CD4-positive, alpha-beta T cell treated with Interleukin-15 for 4 hours (primary cell): Measurements from ENCODE around the gene ITGBL1.
"Not testable (repeated sequence)": the region's sequence is repeated elsewhere in the genome, so short reads cannot be mapped to it uniquely, and the experiment has no call there.

Experiments
- DNase-seq: peaks from one replicate; pipeline ENCODE4 v3.0.0-alpha.2; 2020; ENCODE audit warnings: low spot score

Gene ITGBL1

GRCh38 chr13:101512650-101513049 lies 60.2 kb downstream of the ITGBL1 start:
- no peak for DNase-seq

GRCh38 chr13:101514100-101514499 lies 61.6 kb downstream of the ITGBL1 start:
- no peak for DNase-seq

GRCh38 chr13:101514695-101515275 lies 62.3 kb downstream of the ITGBL1 start:
- peak; percentile 46 for DNase-seq

- DNase-seq = peak; percentile 3
These were observed 63.0 kb downstream of the ITGBL1 start for GRCh38 chr13:101515504-101515903.

- no peak for DNase-seq
These were observed 63.8 kb downstream of the ITGBL1 start for GRCh38 chr13:101516262-101516661.

- peak; percentile 47 for DNase-seq
These were observed 68.2 kb downstream of the ITGBL1 start for GRCh38 chr13:101520672-101521071.

- DNase-seq = no peak
These were observed 68.9 kb downstream of the ITGBL1 start for GRCh38 chr13:101521371-101521770.

- DNase-seq = no peak
These were observed 70.1 kb downstream of the ITGBL1 start for GRCh38 chr13:101522607-101523006.

GRCh38 chr13:101523154-101524131 lies 71.0 kb downstream of the ITGBL1 start:
- DNase-seq = no peak

- no peak for DNase-seq
These were observed 74.7 kb downstream of the ITGBL1 start for GRCh38 chr13:101527130-101527529.

GRCh38 chr13:101529422-101529821 lies 76.9 kb downstream of the ITGBL1 start:
- DNase-seq = no peak

GRCh38 chr13:101530293-101530692 lies 77.8 kb downstream of the ITGBL1 start:
- no peak for DNase-seq

- DNase-seq = no peak
These were observed 82.8 kb downstream of the ITGBL1 start for GRCh38 chr13:101535192-101535746.

GRCh38 chr13:101536079-101536478 lies 83.6 kb downstream of the ITGBL1 start:
- DNase-seq = no peak

GRCh38 chr13:101544544-101544943 lies 92.1 kb downstream of the ITGBL1 start:
- not testable (repeated sequence) for DNase-seq

GRCh38 chr13:101544979-101545378 lies 92.5 kb downstream of the ITGBL1 start:
- no peak for DNase-seq

- DNase-seq = no peak
These were observed 93.0 kb downstream of the ITGBL1 start for GRCh38 chr13:101545521-101545920.

- no peak for DNase-seq
These were observed 99.8 kb downstream of the ITGBL1 start for GRCh38 chr13:101552286-101552685.

- DNase-seq = no peak
These were observed 100.3 kb downstream of the ITGBL1 start for GRCh38 chr13:101552786-101553185.

- no peak for DNase-seq
These were observed 102.1 kb downstream of the ITGBL1 start for GRCh38 chr13:101554420-101555125.

GRCh38 chr13:101555610-101556009 lies 103.1 kb downstream of the ITGBL1 start:
- DNase-seq = no peak

- no peak for DNase-seq
These were observed 104.2 kb downstream of the ITGBL1 start for GRCh38 chr13:101556676-101557123.
